ENCODE results near the gene KIAA1614. TPM values are rescaled to one million over a fixed set of nuclear protein-coding genes. Genes with fewer than 3 reads are reported as not detected.
"Not testable (repeated sequence)": the region's sequence is repeated elsewhere in the genome, so short reads cannot be mapped to it uniquely, and the experiment has no call there.

KIAA1614 gene
- total RNA-seq, 1 experiment from 2014 or later, result 0.15 TPM

- H3K27ac ChIP-seq, result no peak overlapping the region
- CTCF ChIA-PET, result no interaction called here
- H3F3A ChIP-seq (ENCODE audit: insufficient read depth, low read depth), result no peaks in the 10 kb centered on the region
- TF ChIP-seq EZH2 (IDR thresholded peaks at IDR 0.05; ENCODE audit: low read depth) (no peak), CTCF (conservative IDR thresholded peaks at IDR 0.05) (no peak)
- no peaks in the 10 kb centered on the region for H3K4me1 ChIP-seq (replicated peaks; ENCODE audit: insufficient read depth)
- H4K20me1 ChIP-seq (ENCODE audit: insufficient read depth), result no peaks in the 10 kb centered on the region
- no peaks in the 10 kb centered on the region for H3K79me2 ChIP-seq (ENCODE audit: low read depth)
- no peaks in the 10 kb centered on the region for H3K9me2 ChIP-seq (ENCODE audit: insufficient read depth)
- H3K36me3 ChIP-seq (ENCODE audit: low read depth), result no peaks in the 10 kb centered on the region
- intact Hi-C loops (cut with micrococcal nuclease; ENCODE audit: unreplicated experiment), result no loop called here
- no peak overlapping the region for H3K4me2 ChIP-seq
- POLR2A ChIA-PET (ENCODE audit: unreplicated experiment), result no interaction called here
- H3K9me3 ChIP-seq (ENCODE audit: insufficient read depth, low read depth), result no peaks in the 10 kb centered on the region
- no peak overlapping the region for H2AFZ ChIP-seq
- no peak overlapping the region for H3K4me3 ChIP-seq
- no TSS peak for BruUV-seq (replicated peaks)
- no peaks in the 10 kb centered on the region for H3K27me3 ChIP-seq (ENCODE audit: insufficient read depth, low read depth)
- DNase-seq, result no peak
Measured at GRCh38 chr1:180956028-180956640, 43.4 kb downstream of the KIAA1614 start.

GRCh38 chr1:180959620-180960019 is 46.9 kb downstream of the KIAA1614 start:
- H3K36me3 ChIP-seq (ENCODE audit: low read depth); intact Hi-C loops (cut with micrococcal nuclease; ENCODE audit: unreplicated experiment); H3K79me2 ChIP-seq (ENCODE audit: low read depth); BruUV-seq (replicated peaks); H3K4me2 ChIP-seq; POLR2A ChIA-PET (ENCODE audit: unreplicated experiment); DNase-seq; H3K4me3 ChIP-seq; H3K9me2 ChIP-seq (ENCODE audit: insufficient read depth); H3K27ac ChIP-seq; H2AFZ ChIP-seq; H4K20me1 ChIP-seq (ENCODE audit: insufficient read depth); H3K4me1 ChIP-seq (replicated peaks; ENCODE audit: insufficient read depth); H3K27me3 ChIP-seq (ENCODE audit: insufficient read depth, low read depth); H3F3A ChIP-seq (ENCODE audit: insufficient read depth, low read depth); CTCF ChIA-PET; H3K9me3 ChIP-seq (ENCODE audit: insufficient read depth, low read depth): not testable (repeated sequence)

GRCh38 chr1:180961622-180962021 is 48.9 kb downstream of the KIAA1614 start:
- TF ChIP-seq EZH2 (IDR thresholded peaks at IDR 0.05; ENCODE audit: low read depth), result no peak
- TF ChIP-seq CTCF (conservative IDR thresholded peaks at IDR 0.05), result no peak

GRCh38 chr1:180962178-180962577 is 49.5 kb downstream of the KIAA1614 start:
- Histone ChIP-seq H3F3A (ENCODE audit: insufficient read depth, low read depth) (no peaks in the 10 kb centered on the region), H3K9me3 (ENCODE audit: insufficient read depth, low read depth) (no peaks in the 10 kb centered on the region), H3K4me1 (replicated peaks; ENCODE audit: insufficient read depth) (no peaks in the 10 kb centered on the region), H3K27me3 (ENCODE audit: insufficient read depth, low read depth) (no peaks in the 10 kb centered on the region), H3K27ac (no peak overlapping the region), H3K4me3 (no peak overlapping the region), H4K20me1 (ENCODE audit: insufficient read depth) (no peaks in the 10 kb centered on the region; the same call in 1 of the 2 replicates), H3K4me2 (no peak overlapping the region), H3K79me2 (ENCODE audit: low read depth) (no peaks in the 10 kb centered on the region), H3K9me2 (ENCODE audit: insufficient read depth) (no peaks in the 10 kb centered on the region), H2AFZ (no peak overlapping the region), H3K36me3 (ENCODE audit: low read depth) (0 out of 2 replicates have a peak, but pooled peaks cover 7% of the 10 kb centered on the region)
- POLR2A ChIA-PET (ENCODE audit: unreplicated experiment), result no interaction called here
- no peak for DNase-seq
- no peak for TF ChIP-seq EZH2 (IDR thresholded peaks at IDR 0.05; ENCODE audit: low read depth)
- no peak for TF ChIP-seq CTCF (conservative IDR thresholded peaks at IDR 0.05)
- intact Hi-C loops (cut with micrococcal nuclease; ENCODE audit: unreplicated experiment), result no loop called here
- CTCF ChIA-PET, result no interaction called here
- no TSS peak for BruUV-seq (replicated peaks)

More at GRCh38 chr1:180961622-180962021, 48.9 kb downstream of the KIAA1614 start:
- CTCF ChIA-PET, result no interaction called here
- Histone ChIP-seq H3K27ac (no peak overlapping the region), H3F3A (ENCODE audit: insufficient read depth, low read depth) (no peaks in the 10 kb centered on the region), H3K4me3 (no peak overlapping the region), H3K9me2 (ENCODE audit: insufficient read depth) (no peaks in the 10 kb centered on the region), H3K9me3 (ENCODE audit: insufficient read depth, low read depth) (no peaks in the 10 kb centered on the region), H3K36me3 (ENCODE audit: low read depth) (0 out of 2 replicates have a peak, but pooled peaks cover 7% of the 10 kb centered on the region), H2AFZ (no peak overlapping the region), H3K27me3 (ENCODE audit: insufficient read depth, low read depth) (no peaks in the 10 kb centered on the region), H4K20me1 (ENCODE audit: insufficient read depth) (no peaks in the 10 kb centered on the region; the same call in 1 of the 2 replicates), H3K4me2 (no peak overlapping the region), H3K4me1 (replicated peaks; ENCODE audit: insufficient read depth) (no peaks in the 10 kb centered on the region), H3K79me2 (ENCODE audit: low read depth) (no peaks in the 10 kb centered on the region)
- no TSS peak for BruUV-seq (replicated peaks)
- POLR2A ChIA-PET (ENCODE audit: unreplicated experiment), result no interaction called here
- intact Hi-C loops (cut with micrococcal nuclease; ENCODE audit: unreplicated experiment), result no loop called here
- DNase-seq, result no peak

All from PC-9 (cell line).